ENCODE data around the gene ATF6. TPM values are rescaled to one million over a fixed set of nuclear protein-coding genes. Genes with fewer than 3 reads are reported as not detected.

ATF6 gene
- total RNA-seq, 4 donors from 2014 or later = 26.1 to 35.4 (median 32.3) TPM

GRCh38 chr1:161840363-161840762 is 74.2 kb downstream of the ATF6 start:
- Histone ChIP-seq H3K4me1 (peaks cover 0 to 4% (median 2%) of the 10 kb centered on the region in 4 donors), H3K27ac (no peak overlapping the region), H3K4me3 (no peak overlapping the region), H3K27me3 (no peaks in the 10 kb centered on the region), H3K9me3 (no peaks in the 10 kb centered on the region), H3K36me3 (peaks cover 0 to 10% (median 0%) of the 10 kb centered on the region in 3 donors)
- TF ChIP-seq EP300 (IDR thresholded peaks at IDR 0.05) (no peak), CTCF (IDR thresholded peaks at IDR 0.05) (no peak), POLR2A (IDR thresholded peaks at IDR 0.05) (no peak)
- no peak for DNase-seq (ENCODE audit: low spot score in 2 of 2)
- 86 to 91% methylated on average over 1 of the region's 1 CpG for WGBS, 2 donors

- H3K4me3 ChIP-seq = no peak overlapping the region
- peaks cover 0 to 13% (median 0%) of the 10 kb centered on the region in 3 donors for H3K36me3 ChIP-seq
- H3K27ac ChIP-seq = no peak overlapping the region
- 57 to 63% methylated on average over 1 of the region's 1 CpG for WGBS, 2 donors
- no peak for TF ChIP-seq EP300 (IDR thresholded peaks at IDR 0.05)
- no peaks in the 10 kb centered on the region for H3K9me3 ChIP-seq
- no peaks in the 10 kb centered on the region for H3K27me3 ChIP-seq
- DNase-seq (ENCODE audit: low spot score in 2 of 2) = no peak
- H3K4me1 ChIP-seq = peaks cover 0 to 4% (median 2%) of the 10 kb centered on the region in 4 donors
Observed at GRCh38 chr1:161843156-161843555, 77.0 kb downstream of the ATF6 start.

GRCh38 chr1:161844696-161845095 is 78.6 kb downstream of the ATF6 start:
- Histone ChIP-seq H3K36me3 (peaks cover 0 to 13% (median 0%) of the 10 kb centered on the region in 3 donors), H3K4me3 (no peak overlapping the region), H3K27ac (no peak overlapping the region), H3K4me1 (peaks cover 0 to 12% (median 2%) of the 10 kb centered on the region in 4 donors), H3K27me3 (no peaks in the 10 kb centered on the region), H3K9me3 (no peaks in the 10 kb centered on the region)
- DNase-seq (ENCODE audit: low spot score in 2 of 2) = no peak
- TF ChIP-seq POLR2A (IDR thresholded peaks at IDR 0.05) (no peak), EP300 (IDR thresholded peaks at IDR 0.05) (no peak), CTCF (IDR thresholded peaks at IDR 0.05) (no peak)

GRCh38 chr1:161848676-161849075 is 82.6 kb downstream of the ATF6 start:
- H3K36me3 ChIP-seq = peaks cover 0 to 23% (median 0%) of the 10 kb centered on the region in 3 donors
- H3K4me3 ChIP-seq = no peak overlapping the region
- no peak overlapping the region for H3K27ac ChIP-seq
- H3K4me1 ChIP-seq = peaks cover 0 to 8% (median 0%) of the 10 kb centered on the region in 4 donors
- DNase-seq (ENCODE audit: low spot score in 2 of 2) = no peak
- 49 to 58% methylated on average over 1 of the region's 1 CpG for WGBS, 2 donors
- H3K27me3 ChIP-seq = no peaks in the 10 kb centered on the region
- H3K9me3 ChIP-seq = no peaks in the 10 kb centered on the region
- no peak for TF ChIP-seq POLR2A (IDR thresholded peaks at IDR 0.05)
- TF ChIP-seq CTCF (IDR thresholded peaks at IDR 0.05) = no peak
- no peak for TF ChIP-seq EP300 (IDR thresholded peaks at IDR 0.05)

GRCh38 chr1:161849518-161849917 is 83.4 kb downstream of the ATF6 start:
- H3K9me3 ChIP-seq = no peaks in the 10 kb centered on the region
- H3K27me3 ChIP-seq = no peaks in the 10 kb centered on the region
- peaks cover 0 to 8% (median 0%) of the 10 kb centered on the region in 4 donors for H3K4me1 ChIP-seq
- H3K4me3 ChIP-seq = no peak overlapping the region
- H3K36me3 ChIP-seq = peaks cover 0 to 32% (median 0%) of the 10 kb centered on the region in 3 donors
- TF ChIP-seq CTCF (IDR thresholded peaks at IDR 0.05) (no peak), POLR2A (IDR thresholded peaks at IDR 0.05) (no peak), EP300 (IDR thresholded peaks at IDR 0.05) (no peak)
- no peak for DNase-seq (ENCODE audit: low spot score in 2 of 2)
- no peak overlapping the region for H3K27ac ChIP-seq

GRCh38 chr1:161855260-161855659 is 89.1 kb downstream of the ATF6 start:
- no peak for DNase-seq (ENCODE audit: low spot score in 2 of 2)
- H3K27me3 ChIP-seq = no peaks in the 10 kb centered on the region
- H3K36me3 ChIP-seq = peaks cover 0 to 36% (median 0%) of the 10 kb centered on the region in 3 donors
- no peaks in the 10 kb centered on the region for H3K9me3 ChIP-seq
- TF ChIP-seq EP300 (IDR thresholded peaks at IDR 0.05) (no peak), CTCF (IDR thresholded peaks at IDR 0.05) (no peak), POLR2A (IDR thresholded peaks at IDR 0.05) (no peak)
- H3K4me1 ChIP-seq = no peaks in the 10 kb centered on the region
- no peak overlapping the region for H3K27ac ChIP-seq
- no peak overlapping the region for H3K4me3 ChIP-seq
- WGBS, 2 donors = 95 to 97% methylated on average over 1 of the region's 1 CpG
